ENCODE data around the gene AQP3.
"Not testable (repeated sequence)": the region's sequence is repeated elsewhere in the genome, so short reads cannot be mapped to it uniquely, and the experiment has no call there.

Gene AQP3

GRCh38 chr9:33465096-33465495, 17.7 kb upstream of the AQP3 start:
- no peak for DNase-seq (ENCODE audit: low read depth)

GRCh38 chr9:33464045-33464636, 16.7 kb upstream of the AQP3 start:
- DNase-seq (ENCODE audit: low read depth), result no peak

DNA sequence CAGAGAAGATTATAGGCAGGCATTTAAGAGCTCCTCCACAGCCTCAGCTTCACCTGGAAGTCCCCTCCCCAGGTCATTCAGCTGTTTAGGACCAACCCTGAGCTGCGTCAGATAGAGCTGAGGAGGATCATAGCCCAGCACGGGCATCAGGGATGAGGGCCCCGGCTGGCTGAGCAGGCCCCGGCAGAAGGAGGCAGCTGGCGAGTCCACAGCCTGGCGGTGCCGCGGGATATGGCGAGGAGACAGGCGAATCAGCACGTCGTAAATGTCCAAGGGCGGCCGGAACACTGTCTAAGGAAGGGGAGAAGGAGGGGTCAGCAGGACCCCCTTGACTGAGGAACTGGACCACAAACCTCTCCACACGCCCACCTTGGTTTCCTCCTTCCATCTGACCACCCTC, 15.8 kb upstream of the AQP3 start:
- DNase-seq (ENCODE audit: low read depth), result no peak

DNA sequence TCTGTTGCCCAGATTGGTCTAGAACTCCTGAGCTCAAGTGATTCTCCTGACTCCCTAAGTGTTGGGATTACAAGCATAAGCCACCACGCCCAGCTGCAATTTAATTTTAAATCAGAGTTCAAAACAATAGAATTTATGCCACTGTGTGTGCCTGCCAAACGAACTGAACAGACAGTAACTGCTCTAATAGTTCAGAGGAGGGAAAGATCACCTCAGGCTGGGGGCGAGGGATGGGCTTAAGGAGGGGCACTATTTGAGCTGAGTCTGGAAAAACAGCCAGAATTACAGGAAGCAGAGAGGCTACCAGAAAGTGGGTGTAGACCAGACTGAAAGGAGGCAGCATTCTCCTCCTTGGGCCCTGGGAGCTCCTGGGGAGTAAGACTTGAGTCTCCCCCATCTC, 14.1 kb upstream of the AQP3 start:
- DNase-seq (ENCODE audit: low read depth), result no peak

GRCh38 chr9:33460854-33461253, 13.5 kb upstream of the AQP3 start:
- no peak for DNase-seq (ENCODE audit: low read depth)

- DNase-seq (ENCODE audit: low read depth), result no peak
Observed at GRCh38 chr9:33459115-33459514, 11.7 kb upstream of the AQP3 start.

DNA sequence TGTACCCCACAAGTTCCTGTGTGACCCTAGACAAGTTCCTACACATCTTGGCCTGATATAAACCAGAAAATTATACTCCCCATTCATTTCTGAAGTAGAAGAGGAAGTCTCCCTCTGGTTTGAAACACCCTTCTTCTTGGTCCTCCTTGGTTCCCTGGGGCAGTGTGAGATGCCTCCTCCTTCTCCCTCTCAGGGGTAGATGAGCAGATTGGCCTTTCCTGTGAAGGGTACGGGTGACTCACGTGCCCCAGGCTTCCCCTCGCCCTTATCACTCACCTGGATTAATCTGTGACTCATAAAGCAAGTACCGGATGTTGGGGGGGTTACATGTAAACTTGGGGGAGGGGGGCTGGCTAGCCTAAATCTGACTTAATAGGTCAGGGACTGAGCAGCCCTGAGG, 11.1 kb upstream of the AQP3 start:
- no peak for DNase-seq (ENCODE audit: low read depth)

DNA sequence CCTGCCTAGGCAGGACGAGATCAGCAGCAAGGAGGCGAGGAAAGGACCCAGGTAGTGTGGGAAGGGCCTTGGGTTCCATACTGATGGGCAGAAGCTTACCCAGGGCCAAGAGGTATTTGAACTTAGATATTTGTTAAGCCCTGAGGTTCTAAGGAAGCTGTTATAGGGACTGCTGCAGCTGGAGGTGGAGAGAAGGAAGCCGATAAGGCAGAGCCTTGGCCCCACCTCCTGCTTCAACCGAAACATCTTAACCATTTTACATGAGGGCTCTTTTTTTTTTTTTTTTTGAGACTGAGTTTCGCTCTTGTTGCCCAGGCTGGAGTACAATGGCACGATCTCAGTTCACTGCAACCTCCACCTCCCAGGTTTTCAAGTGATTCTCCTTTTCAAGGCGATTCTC, 8.6 kb upstream of the AQP3 start:
- no peak for DNase-seq (ENCODE audit: low read depth)

DNA sequence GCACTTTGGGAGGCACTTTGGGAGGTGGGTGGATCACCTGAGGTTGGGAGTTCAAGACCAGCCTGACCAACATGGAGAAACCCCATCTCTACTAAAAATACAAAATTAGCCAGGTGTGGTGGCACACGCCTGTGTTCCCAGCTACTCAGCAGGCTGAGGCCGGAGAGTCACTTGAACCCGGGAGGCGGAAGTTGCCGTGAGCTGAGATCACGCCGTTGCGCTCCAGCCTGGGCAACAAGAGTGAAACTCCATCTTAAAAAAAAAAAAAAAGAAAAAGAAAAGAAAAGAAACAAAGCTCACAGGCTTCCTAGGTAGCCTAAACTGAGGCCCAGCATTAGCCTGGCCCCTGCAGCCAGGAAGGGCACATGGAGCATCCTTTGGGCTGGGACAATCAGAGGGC, 8.1 kb upstream of the AQP3 start:
- not testable (repeated sequence) for DNase-seq (ENCODE audit: low read depth)

DNA sequence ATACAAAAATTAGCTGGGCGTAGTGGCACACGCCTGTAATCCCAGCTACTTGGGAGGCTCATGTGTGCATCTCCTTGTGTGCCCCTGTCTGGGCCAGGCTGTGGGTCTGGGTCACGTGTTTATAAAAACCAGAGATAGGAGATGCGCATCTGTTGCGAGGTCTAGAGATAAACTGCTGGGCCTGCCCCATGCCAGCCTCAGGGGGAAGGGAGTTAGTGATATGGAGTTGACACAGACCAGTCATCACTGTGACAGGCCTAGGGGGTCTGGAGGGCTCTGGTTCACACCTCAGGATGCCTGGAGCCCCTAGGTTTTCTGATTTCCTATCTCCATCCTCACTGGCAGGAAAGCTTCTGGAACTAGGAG, 7.3 kb upstream of the AQP3 start:
- not testable (repeated sequence) for DNase-seq (ENCODE audit: low read depth)

DNA sequence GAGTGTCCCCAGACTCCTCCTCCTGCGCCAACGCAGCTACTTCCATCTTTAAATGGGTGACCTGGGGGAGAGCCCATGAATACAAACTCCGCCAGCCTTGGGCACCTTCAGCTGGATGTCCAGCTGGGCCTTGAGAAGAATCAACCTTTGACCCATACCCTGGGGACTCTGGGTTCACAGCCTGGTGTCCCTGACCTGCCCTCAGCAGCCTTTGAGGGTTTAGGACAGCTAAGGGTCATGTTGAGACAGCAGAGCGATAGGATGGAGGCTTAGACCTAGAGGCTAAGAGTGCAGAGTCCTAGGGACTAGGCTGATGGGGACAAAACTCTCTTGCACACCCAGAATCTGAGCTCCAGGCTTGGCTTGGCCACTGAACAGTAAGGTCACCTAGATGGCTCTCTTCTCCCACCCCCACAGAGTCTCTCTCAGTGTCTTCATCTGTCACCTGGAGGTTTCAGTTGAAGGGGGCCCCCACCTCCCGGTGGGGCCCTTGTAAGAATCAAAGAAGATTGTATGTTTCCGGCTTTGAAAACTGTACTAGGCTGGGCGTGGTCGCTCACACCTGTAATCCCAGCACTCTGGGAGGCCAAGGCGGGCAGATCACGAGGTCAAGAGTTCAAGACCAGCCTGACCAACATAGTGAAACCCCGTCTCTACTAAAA, 6.7 kb upstream of the AQP3 start:
- no peak for DNase-seq (ENCODE audit: low read depth)

DNA sequence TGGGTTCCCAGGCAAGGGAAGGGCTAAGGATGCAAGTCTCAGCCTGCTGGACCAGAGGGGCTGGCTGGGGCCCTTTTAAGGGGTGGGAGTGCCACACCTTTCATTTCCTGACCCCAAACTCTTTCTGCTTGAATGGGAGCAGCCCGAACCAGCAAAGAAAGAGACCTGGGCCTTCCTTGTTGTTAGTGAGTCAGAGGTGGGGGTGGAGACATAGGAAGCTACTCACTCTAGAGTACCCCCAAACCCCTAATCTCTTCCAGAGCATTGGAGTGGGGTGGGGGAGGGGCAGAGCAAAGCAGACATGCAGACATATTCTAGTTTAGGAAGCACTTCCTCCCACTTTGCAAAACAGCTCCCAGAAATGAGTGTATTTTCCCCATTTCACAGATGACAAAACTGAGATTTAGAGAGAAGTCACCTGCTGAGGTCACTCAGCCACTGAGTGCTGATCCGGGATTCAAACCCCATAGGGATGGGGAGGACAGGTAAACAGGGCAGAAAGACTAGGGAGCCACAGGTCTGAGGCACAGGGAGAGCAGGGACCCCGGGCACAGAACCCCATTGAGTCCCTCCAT, 6.0 kb upstream of the AQP3 start:
- no peak for DNase-seq (ENCODE audit: low read depth)

- no peak for DNase-seq (ENCODE audit: low read depth)
Observed at GRCh38 chr9:33452828-33453271, 5.5 kb upstream of the AQP3 start.

DNA sequence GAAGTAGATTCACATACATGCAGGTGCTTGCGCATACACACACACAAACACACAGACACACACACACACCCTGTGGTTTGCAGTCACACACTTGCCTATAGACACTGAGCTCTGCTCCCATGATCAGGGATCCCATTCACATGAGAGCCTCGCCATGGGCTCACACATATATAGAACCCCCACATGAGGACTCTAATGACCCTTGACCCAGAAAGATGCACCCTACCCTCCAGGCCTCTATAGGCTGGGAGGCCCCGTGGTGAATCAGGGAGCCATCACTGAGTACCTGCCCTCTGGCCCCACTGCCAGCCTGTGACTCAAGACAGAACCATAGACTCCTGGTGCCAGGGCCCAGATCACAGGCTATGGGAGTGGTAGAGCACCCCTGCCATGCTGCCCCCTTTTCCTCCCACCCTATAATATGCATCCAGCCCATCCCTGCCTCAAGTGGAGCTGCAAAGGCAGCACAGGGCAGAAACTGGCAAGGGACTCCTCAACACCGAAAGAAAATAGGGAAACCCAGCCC, 3.3 kb upstream of the AQP3 start:
- no peak for DNase-seq (ENCODE audit: low read depth)

GRCh38 chr9:33449715-33450114, 2.3 kb upstream of the AQP3 start:
- no peak for DNase-seq (ENCODE audit: low read depth)

DNA sequence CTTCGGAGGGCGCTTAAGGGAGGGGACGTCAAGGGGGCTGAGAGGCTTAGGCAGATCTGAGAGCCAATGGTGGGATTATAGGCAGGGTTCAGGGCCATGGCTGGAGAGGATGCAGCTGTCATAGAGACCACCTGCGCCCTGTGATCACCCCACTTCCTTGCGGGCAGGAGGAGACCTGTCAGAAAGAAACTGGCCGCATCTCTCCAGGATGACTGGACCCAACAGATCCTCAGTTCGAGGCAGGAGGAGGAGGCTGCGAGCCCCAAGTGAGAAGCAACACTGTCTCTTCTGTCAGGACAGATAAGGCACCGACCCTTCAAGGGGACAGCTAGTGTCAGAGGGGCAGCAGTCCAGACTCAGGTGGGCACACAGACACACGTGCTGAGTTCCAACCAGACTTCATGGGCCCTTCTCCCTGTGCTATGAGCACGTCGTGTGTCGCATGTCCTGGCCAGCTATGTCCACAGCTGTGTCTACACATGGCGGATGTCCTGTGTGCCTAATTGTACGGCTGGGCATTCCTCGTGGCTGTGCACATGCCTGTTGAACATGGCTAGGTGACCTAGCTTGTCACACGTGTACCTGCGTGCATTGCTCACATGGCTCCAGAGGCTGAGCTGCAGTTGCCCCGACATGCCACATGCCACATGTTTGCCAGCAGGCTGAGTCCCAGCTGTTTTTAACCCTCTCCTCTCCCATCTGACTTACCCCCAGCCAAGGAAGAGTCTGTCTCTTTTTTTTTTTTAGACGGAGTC, 583 bp upstream of the AQP3 start:
- DNase-seq (ENCODE audit: low read depth), result no peak

- peak; percentile 19 for DNase-seq (ENCODE audit: low read depth)
Observed at GRCh38 chr9:33446240-33446945, 1.0 kb downstream of the AQP3 start.

- no peak for DNase-seq (ENCODE audit: low read depth)
Observed at GRCh38 chr9:33445389-33446239, 1.8 kb downstream of the AQP3 start.

DNA sequence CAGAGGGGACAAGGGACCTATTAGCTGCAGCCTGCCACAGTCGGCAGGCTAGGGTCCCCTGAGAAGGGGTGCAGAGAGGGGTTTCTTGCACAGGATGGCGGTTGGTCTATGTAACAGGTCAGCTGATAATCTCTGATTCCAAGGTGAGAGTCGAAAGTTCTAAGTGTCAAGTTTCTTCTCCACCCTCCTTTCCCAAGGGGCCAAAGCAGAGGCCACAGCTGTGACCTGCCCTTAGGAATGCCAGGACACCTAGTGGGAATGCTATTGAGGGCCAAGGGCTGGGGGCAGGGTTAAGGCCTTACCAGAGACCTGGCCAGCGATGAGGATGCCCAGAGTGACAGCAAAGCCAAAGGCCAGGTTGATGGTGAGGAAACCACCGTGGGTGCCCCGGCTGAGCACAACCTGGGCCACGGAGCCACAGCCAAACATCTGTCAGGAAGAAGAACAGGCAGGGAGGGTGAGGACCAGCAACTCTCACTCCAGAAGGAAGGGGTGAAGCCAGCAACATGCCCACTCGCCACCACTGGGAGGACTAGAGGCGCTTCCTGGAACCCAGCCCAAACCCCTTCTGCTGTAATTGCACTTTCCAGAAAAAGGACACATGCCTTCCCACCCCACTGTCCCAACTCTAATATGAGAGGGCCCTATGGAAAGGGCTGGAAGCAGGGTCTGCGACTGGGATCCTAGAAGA, 3.8 kb downstream of the AQP3 start:
- no peak for DNase-seq (ENCODE audit: low read depth)

- no peak for DNase-seq (ENCODE audit: low read depth)
Observed at GRCh38 chr9:33443047-33443446, 4.3 kb downstream of the AQP3 start.

GRCh38 chr9:33442125-33442524, 5.3 kb downstream of the AQP3 start:
- no peak for DNase-seq (ENCODE audit: low read depth)

All from stimulated activated CD8-positive, alpha-beta memory T cell treated with anti-CD3 and anti-CD28 coated beads, Interleukin-15, amount 100 ng/mL, for 1 hour (primary cell).